HUES6 (cell line): ENCODE results near the gene CLASP1.
A peak's percentile ranks its signal among the peaks of the same experiment; 100 is the strongest.
"Not testable (repeated sequence)": the region's sequence is repeated elsewhere in the genome, so short reads cannot be mapped to it uniquely, and the experiment has no call there.

Source experiments
- H3K27ac ChIP-seq: 2 replicates; pipeline ENCODE4 v1.7.0; 2013; ENCODE audit warnings: low read depth, mild to moderate bottlenecking, low read length, inconsistent platforms
- H3K27me3 ChIP-seq: 2 replicates; pipeline ENCODE4 v1.6.1; 2013; ENCODE audit warnings: low read length; ENCODE audit not compliant: control insufficient read depth, insufficient read depth
- H3K36me3 ChIP-seq: 2 replicates; pipeline ENCODE4 v1.6.1; 2013; ENCODE audit warnings: low read length; ENCODE audit not compliant: control insufficient read depth, insufficient read depth
- H3K4me1 ChIP-seq: 2 replicates; pipeline ENCODE4 v1.6.1; 2013; ENCODE audit warnings: low read length; ENCODE audit not compliant: control insufficient read depth, insufficient read depth
- H3K4me3 ChIP-seq: 2 replicates; pipeline ENCODE4 v1.5.1; 2013; ENCODE audit warnings: low read depth, low read length
- H3K9ac ChIP-seq: one replicate; pipeline ENCODE4 v1.6.1; 2013; ENCODE audit warnings: mild to moderate bottlenecking, low read length
- H3K9me3 ChIP-seq: 2 replicates; pipeline ENCODE4 v1.6.1; 2013; ENCODE audit warnings: low read depth, low read length; ENCODE audit not compliant: control insufficient read depth, insufficient read depth

CLASP1 gene

DNA sequence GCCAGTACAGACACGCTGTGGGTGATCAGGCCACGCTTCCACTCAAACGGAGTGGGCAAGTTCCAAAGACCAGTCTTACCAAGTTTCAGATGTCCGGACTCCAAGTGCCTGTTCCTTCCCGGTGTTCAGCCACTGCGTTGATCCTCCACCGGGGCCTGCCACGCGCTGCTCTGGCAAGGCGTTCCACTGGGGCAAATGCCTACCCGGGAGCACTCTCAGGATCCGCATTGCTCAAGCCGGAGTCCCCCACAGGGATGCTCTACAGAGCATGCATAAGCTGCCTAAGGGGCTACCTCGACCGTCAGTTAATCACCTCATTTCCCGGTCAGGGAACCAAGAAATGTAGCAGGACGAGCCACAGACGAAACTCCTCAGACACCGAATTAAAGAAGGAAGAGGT lies 37.0 kb upstream of the CLASP1 start:
- peaks cover 6% of the 10 kb centered on the region; the same call in 1 of the 2 replicates for H3K36me3 ChIP-seq
- H3K4me1 ChIP-seq: peaks cover 4% of the 10 kb centered on the region; the same call in 1 of the 2 replicates
- H3K9me3 ChIP-seq: peaks cover 34% of the 10 kb centered on the region
- H3K27ac ChIP-seq: no peak overlapping the region
- no peak overlapping the region for H3K4me3 ChIP-seq
- H3K27me3 ChIP-seq: no peaks in the 10 kb centered on the region
- H3K9ac ChIP-seq: no peak overlapping the region

DNA sequence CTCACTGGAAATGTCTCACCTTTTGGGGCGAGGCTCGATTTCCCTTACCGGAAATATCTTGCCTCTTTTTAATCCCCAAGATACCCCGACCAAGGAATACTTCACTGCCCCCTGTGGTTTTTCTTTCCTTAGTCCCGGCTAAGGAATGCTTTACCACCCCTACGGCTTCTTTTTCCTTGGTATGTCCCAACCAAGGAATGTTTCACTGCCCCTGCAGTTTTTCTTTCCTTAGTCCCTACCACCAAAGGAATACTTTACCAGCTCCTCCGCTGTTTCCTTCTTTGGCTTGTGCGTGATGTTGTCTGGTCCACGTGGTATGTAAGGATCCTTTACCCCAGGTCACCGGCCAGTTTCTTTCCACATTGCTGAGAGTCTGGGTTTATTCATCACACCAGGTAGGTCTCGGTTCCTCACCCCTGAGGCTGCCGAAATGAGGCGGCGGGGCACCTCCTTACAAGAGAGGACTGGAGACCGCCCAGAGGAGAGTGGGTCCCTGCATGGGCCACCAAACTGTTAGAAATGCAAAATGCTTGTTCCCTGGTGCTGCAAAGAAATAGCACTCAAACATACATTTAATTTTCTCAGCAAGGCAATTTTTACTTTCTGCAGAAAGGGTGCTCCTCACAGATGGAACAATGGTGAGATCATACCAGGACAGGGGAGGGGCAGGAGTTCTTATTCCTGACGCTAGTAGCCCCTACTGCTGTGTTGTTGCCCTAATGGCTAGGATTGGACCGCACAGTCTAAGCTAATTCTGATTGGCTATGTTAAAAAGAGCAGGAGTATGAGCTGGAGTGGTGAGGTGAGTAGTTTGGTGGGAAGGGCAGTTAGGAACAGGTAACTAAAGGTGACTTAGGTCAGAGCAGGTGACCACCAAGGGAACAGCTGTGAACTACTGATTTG lies 33.4 kb upstream of the CLASP1 start:
- Histone ChIP-seq H3K27ac (no peak overlapping the region), H3K27me3 (no peaks in the 10 kb centered on the region), H3K9ac (no peak overlapping the region), H3K4me3 (peak overlapping the region; percentile 26), H3K36me3 (peaks cover 6% of the 10 kb centered on the region; the same call in 1 of the 2 replicates), H3K4me1 (peaks cover 9% of the 10 kb centered on the region), H3K9me3 (peaks cover 44% of the 10 kb centered on the region)

- H3K4me1 ChIP-seq: peaks cover 5% of the 10 kb centered on the region
- H3K9me3 ChIP-seq: peaks cover 53% of the 10 kb centered on the region
- H3K27ac ChIP-seq: no peak overlapping the region
- no peak overlapping the region for H3K4me3 ChIP-seq
- H3K9ac ChIP-seq: no peak overlapping the region
- H3K27me3 ChIP-seq: no peaks in the 10 kb centered on the region
- H3K36me3 ChIP-seq: 0 out of 2 replicates have a peak, but pooled peaks cover 3% of the 10 kb centered on the region
These were observed 28.6 kb upstream of the CLASP1 start for GRCh38 chr2:121677855-121678254.

- not testable (repeated sequence) for H3K27ac ChIP-seq, H3K27me3 ChIP-seq, H3K4me3 ChIP-seq, H3K4me1 ChIP-seq, H3K36me3 ChIP-seq, H3K9ac ChIP-seq
- peaks cover 61% of the 10 kb centered on the region for H3K9me3 ChIP-seq
These were observed 22.4 kb upstream of the CLASP1 start for GRCh38 chr2:121671621-121672020.

- Histone ChIP-seq H3K27me3 (no peaks in the 10 kb centered on the region), H3K4me1 (no peaks in the 10 kb centered on the region), H3K27ac (no peak overlapping the region), H3K9ac (no peak overlapping the region), H3K4me3 (no peak overlapping the region), H3K36me3 (no peaks in the 10 kb centered on the region), H3K9me3 (peaks cover 51% of the 10 kb centered on the region)
These were observed 20.9 kb upstream of the CLASP1 start for GRCh38 chr2:121670181-121670580.

- H3K9ac ChIP-seq: no peak overlapping the region
- H3K9me3 ChIP-seq: peaks cover 37% of the 10 kb centered on the region
- no peaks in the 10 kb centered on the region; the same call in 1 of the 2 replicates for H3K4me1 ChIP-seq
- H3K4me3 ChIP-seq: no peak overlapping the region
- no peak overlapping the region for H3K27ac ChIP-seq
- H3K36me3 ChIP-seq: no peaks in the 10 kb centered on the region
- no peaks in the 10 kb centered on the region for H3K27me3 ChIP-seq
These were observed 18.4 kb upstream of the CLASP1 start for GRCh38 chr2:121667618-121668017.

- H3K27me3 ChIP-seq: no peaks in the 10 kb centered on the region
- no peak overlapping the region for H3K4me3 ChIP-seq
- peaks cover 7% of the 10 kb centered on the region for H3K4me1 ChIP-seq
- H3K9me3 ChIP-seq: peaks cover 27% of the 10 kb centered on the region
- no peak overlapping the region for H3K27ac ChIP-seq
- no peak overlapping the region for H3K9ac ChIP-seq
- no peaks in the 10 kb centered on the region for H3K36me3 ChIP-seq
These were observed 16.8 kb upstream of the CLASP1 start for GRCh38 chr2:121666042-121666441.

- Histone ChIP-seq H3K27ac (no peak overlapping the region), H3K9ac (no peak overlapping the region), H3K9me3 (peaks cover 22% of the 10 kb centered on the region), H3K36me3 (no peaks in the 10 kb centered on the region), H3K27me3 (no peaks in the 10 kb centered on the region), H3K4me3 (no peak overlapping the region), H3K4me1 (peaks cover 7% of the 10 kb centered on the region)
These were observed 16.2 kb upstream of the CLASP1 start for GRCh38 chr2:121665504-121665903.

DNA sequence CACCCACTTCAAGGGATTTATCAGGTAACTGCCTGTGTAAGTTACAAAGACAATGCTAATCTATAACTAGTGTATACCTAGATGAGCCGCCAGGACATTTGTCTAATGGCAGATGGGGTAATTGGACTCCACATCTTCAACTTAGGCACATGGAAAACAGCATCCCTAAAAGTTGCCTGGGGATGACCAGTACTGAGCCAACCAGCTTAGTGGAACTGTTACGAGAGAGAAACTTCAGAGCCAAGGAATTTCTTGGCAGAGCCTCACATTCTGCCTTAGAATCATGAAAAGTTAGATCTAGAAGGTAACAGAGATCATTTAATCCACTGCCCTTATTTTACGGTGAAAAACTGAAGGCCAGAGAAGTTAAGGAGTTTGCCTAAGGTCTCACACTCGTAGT lies 15.5 kb upstream of the CLASP1 start:
- H3K27ac ChIP-seq: no peak overlapping the region
- H3K9me3 ChIP-seq: peaks cover 14% of the 10 kb centered on the region
- H3K27me3 ChIP-seq: no peaks in the 10 kb centered on the region

GRCh38 chr2:121664086-121664485 lies 14.8 kb upstream of the CLASP1 start:
- H3K27ac ChIP-seq: no peak overlapping the region
- no peak overlapping the region for H3K9ac ChIP-seq
- peaks cover 7% of the 10 kb centered on the region for H3K4me1 ChIP-seq
- H3K36me3 ChIP-seq: no peaks in the 10 kb centered on the region
- no peaks in the 10 kb centered on the region for H3K27me3 ChIP-seq
- no peak overlapping the region for H3K4me3 ChIP-seq
- H3K9me3 ChIP-seq: peaks cover 11% of the 10 kb centered on the region

More for the DNA sequence above, 15.5 kb upstream of the CLASP1 start:
- H3K36me3 ChIP-seq: no peaks in the 10 kb centered on the region
- no peak overlapping the region for H3K4me3 ChIP-seq
- peaks cover 7% of the 10 kb centered on the region for H3K4me1 ChIP-seq
- H3K9ac ChIP-seq: no peak overlapping the region

DNA sequence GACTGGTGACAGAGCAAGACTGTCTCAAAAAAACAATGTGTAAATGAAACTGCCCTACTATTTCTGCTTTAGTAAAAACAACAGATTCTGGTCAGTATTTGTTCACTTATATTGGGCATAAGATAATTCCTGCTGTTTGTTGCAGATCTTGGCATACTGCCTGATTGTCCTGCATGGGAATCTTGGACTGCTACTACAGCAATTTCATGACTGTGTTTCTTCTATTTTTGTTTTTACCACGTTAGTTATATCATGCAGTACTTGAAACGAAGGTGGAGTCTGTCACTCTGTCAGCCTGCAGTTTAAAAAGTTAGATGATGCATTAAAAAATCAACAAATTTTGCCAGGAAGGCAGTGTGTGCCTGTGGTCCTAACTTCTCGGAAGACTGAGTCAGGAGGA lies 14.2 kb upstream of the CLASP1 start:
- Histone ChIP-seq H3K27me3 (no peaks in the 10 kb centered on the region), H3K9ac (no peak overlapping the region), H3K27ac (no peak overlapping the region), H3K4me3 (no peak overlapping the region), H3K4me1 (peaks cover 7% of the 10 kb centered on the region), H3K36me3 (no peaks in the 10 kb centered on the region), H3K9me3 (peaks cover 7% of the 10 kb centered on the region; the same call in 1 of the 2 replicates)
